GM18502 (cell line): ENCODE data around the gene KCNJ18.
"Not testable (repeated sequence)": the region's sequence is repeated elsewhere in the genome, so short reads cannot be mapped to it uniquely, and the experiment has no call there.

ENCODE experiments used
- ATAC-seq: cut with Tn5 transposase; IDR thresholded peaks from one replicate; pipeline ENCODE4 v1.9.1; 2021; ENCODE audit warnings: mild to moderate bottlenecking; ENCODE audit not compliant: unreplicated experiment, poor library complexity

KCNJ18 gene

GRCh38 chr17:21691883-21692703 lies at the start of gene KCNJ18:
Gene KCNJ18, plus strand, starts transcription at chr17:21692523. Its CDS starts 10,264 bp downstream, at chr17:21702787.
- ATAC-seq = not testable (repeated sequence)

- not testable (repeated sequence) for ATAC-seq
These were observed 44.2 kb upstream of the KCNJ18 start for GRCh38 chr17:21648125-21648524.

- not testable (repeated sequence) for ATAC-seq
These were observed 42.3 kb upstream of the KCNJ18 start for GRCh38 chr17:21650043-21650442.

- not testable (repeated sequence) for ATAC-seq
These were observed 40.3 kb upstream of the KCNJ18 start for GRCh38 chr17:21652049-21652448.

GRCh38 chr17:21653211-21653610 lies 39.1 kb upstream of the KCNJ18 start:
- not testable (repeated sequence) for ATAC-seq

GRCh38 chr17:21656518-21657309 lies 35.6 kb upstream of the KCNJ18 start:
- ATAC-seq = not testable (repeated sequence)

GRCh38 chr17:21659635-21660034 lies 32.7 kb upstream of the KCNJ18 start:
- ATAC-seq = not testable (repeated sequence)

GRCh38 chr17:21661455-21661854 lies 30.9 kb upstream of the KCNJ18 start:
- not testable (repeated sequence) for ATAC-seq

GRCh38 chr17:21663166-21663565 lies 29.2 kb upstream of the KCNJ18 start:
- not testable (repeated sequence) for ATAC-seq

GRCh38 chr17:21663614-21664474 lies 28.5 kb upstream of the KCNJ18 start:
- ATAC-seq = not testable (repeated sequence)

GRCh38 chr17:21665171-21665570 lies 27.2 kb upstream of the KCNJ18 start:
- not testable (repeated sequence) for ATAC-seq

- not testable (repeated sequence) for ATAC-seq
These were observed 26.3 kb upstream of the KCNJ18 start for GRCh38 chr17:21665935-21666493.

GRCh38 chr17:21666711-21667412 lies 25.5 kb upstream of the KCNJ18 start:
- not testable (repeated sequence) for ATAC-seq

- ATAC-seq = not testable (repeated sequence)
These were observed 24.8 kb upstream of the KCNJ18 start for GRCh38 chr17:21667413-21668117.

- ATAC-seq = not testable (repeated sequence)
These were observed 24.2 kb upstream of the KCNJ18 start for GRCh38 chr17:21668118-21668488.

- not testable (repeated sequence) for ATAC-seq
These were observed 23.4 kb upstream of the KCNJ18 start for GRCh38 chr17:21668746-21669508.

GRCh38 chr17:21669616-21670360 lies 22.5 kb upstream of the KCNJ18 start:
- not testable (repeated sequence) for ATAC-seq
